NB4 (cell line): ENCODE data around the gene RREB1.

Experiments
- MYC ChIP-seq: IDR thresholded peaks from 2 replicates; pipeline ENCODE4 v1.6.1; 2011; ENCODE audit warnings: low read depth, low read length
- POLR2A ChIP-seq: IDR thresholded peaks from 2 replicates; pipeline ENCODE4 v1.6.1; 2011; ENCODE audit warnings: mild to moderate bottlenecking; ENCODE audit not compliant: insufficient read length; ENCODE audit errors: extremely low read depth
- TF ChIP-seq, protein P1 (sequence below): IDR thresholded peaks from one replicate; pipeline ENCODE4 v1.5.1; 2012; ENCODE audit warnings: low read depth, low read length

GRCh38 chr6:7185561-7185960 lies 77.8 kb downstream of the RREB1 start:
- TF ChIP-seq, protein P1, sequence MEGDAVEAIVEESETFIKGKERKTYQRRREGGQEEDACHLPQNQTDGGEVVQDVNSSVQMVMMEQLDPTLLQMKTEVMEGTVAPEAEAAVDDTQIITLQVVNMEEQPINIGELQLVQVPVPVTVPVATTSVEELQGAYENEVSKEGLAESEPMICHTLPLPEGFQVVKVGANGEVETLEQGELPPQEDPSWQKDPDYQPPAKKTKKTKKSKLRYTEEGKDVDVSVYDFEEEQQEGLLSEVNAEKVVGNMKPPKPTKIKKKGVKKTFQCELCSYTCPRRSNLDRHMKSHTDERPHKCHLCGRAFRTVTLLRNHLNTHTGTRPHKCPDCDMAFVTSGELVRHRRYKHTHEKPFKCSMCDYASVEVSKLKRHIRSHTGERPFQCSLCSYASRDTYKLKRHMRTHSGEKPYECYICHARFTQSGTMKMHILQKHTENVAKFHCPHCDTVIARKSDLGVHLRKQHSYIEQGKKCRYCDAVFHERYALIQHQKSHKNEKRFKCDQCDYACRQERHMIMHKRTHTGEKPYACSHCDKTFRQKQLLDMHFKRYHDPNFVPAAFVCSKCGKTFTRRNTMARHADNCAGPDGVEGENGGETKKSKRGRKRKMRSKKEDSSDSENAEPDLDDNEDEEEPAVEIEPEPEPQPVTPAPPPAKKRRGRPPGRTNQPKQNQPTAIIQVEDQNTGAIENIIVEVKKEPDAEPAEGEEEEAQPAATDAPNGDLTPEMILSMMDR, result no peak
- no peak for TF ChIP-seq POLR2A
- TF ChIP-seq MYC, result no peak
